ENCODE results near the gene ZNF526.

- TF ChIP-seq POLR2A (IDR thresholded peaks at IDR 0.05): no peak
- TF ChIP-seq, protein P1, sequence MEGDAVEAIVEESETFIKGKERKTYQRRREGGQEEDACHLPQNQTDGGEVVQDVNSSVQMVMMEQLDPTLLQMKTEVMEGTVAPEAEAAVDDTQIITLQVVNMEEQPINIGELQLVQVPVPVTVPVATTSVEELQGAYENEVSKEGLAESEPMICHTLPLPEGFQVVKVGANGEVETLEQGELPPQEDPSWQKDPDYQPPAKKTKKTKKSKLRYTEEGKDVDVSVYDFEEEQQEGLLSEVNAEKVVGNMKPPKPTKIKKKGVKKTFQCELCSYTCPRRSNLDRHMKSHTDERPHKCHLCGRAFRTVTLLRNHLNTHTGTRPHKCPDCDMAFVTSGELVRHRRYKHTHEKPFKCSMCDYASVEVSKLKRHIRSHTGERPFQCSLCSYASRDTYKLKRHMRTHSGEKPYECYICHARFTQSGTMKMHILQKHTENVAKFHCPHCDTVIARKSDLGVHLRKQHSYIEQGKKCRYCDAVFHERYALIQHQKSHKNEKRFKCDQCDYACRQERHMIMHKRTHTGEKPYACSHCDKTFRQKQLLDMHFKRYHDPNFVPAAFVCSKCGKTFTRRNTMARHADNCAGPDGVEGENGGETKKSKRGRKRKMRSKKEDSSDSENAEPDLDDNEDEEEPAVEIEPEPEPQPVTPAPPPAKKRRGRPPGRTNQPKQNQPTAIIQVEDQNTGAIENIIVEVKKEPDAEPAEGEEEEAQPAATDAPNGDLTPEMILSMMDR (IDR thresholded peaks at IDR 0.05): no peak
These were observed 19.6 kb downstream of the ZNF526 start for GRCh38 chr19:42239544-42240220.
